GM03348 (cell line): ENCODE measurements around the gene SPOCK3.

Source experiments
- DNase-seq: peaks from one replicate; pipeline ENCODE4 v3.0.0; 2012; ENCODE audit warnings: low spot score

SPOCK3 gene

GRCh38 chr4:167176723-167177367, 57.4 kb downstream of the SPOCK3 start:
- no peak for DNase-seq

GRCh38 chr4:167171928-167172327, 62.4 kb downstream of the SPOCK3 start:
- DNase-seq = no peak

- no peak for DNase-seq
Measured at GRCh38 chr4:167168611-167169010, 65.7 kb downstream of the SPOCK3 start.

- DNase-seq = no peak
Measured at GRCh38 chr4:167150587-167150986, 83.7 kb downstream of the SPOCK3 start.

GRCh38 chr4:167144605-167145004, 89.7 kb downstream of the SPOCK3 start:
- no peak for DNase-seq

GRCh38 chr4:167143018-167143417, 91.3 kb downstream of the SPOCK3 start:
- DNase-seq = no peak

- no peak for DNase-seq
Measured at GRCh38 chr4:167136270-167136669, 98.0 kb downstream of the SPOCK3 start.

- DNase-seq = no peak
Measured at GRCh38 chr4:167129146-167129545, 105.1 kb downstream of the SPOCK3 start.

- no peak for DNase-seq
Measured at GRCh38 chr4:167119392-167119791, 114.9 kb downstream of the SPOCK3 start.

GRCh38 chr4:167117273-167117672, 117.0 kb downstream of the SPOCK3 start:
- DNase-seq = no peak

- no peak for DNase-seq
Measured at GRCh38 chr4:167114416-167114971, 119.8 kb downstream of the SPOCK3 start.

GRCh38 chr4:167111622-167112021, 122.7 kb downstream of the SPOCK3 start:
- no peak for DNase-seq

- no peak for DNase-seq
Measured at GRCh38 chr4:167111092-167111491, 123.2 kb downstream of the SPOCK3 start.

GRCh38 chr4:167109859-167110258, 124.4 kb downstream of the SPOCK3 start:
- DNase-seq = no peak

- no peak for DNase-seq
Measured at GRCh38 chr4:167105857-167106256, 128.4 kb downstream of the SPOCK3 start.

GRCh38 chr4:167102475-167102874, 131.8 kb downstream of the SPOCK3 start:
- no peak for DNase-seq

GRCh38 chr4:167101035-167101434, 133.3 kb downstream of the SPOCK3 start:
- DNase-seq = no peak

- DNase-seq = no peak
Measured at GRCh38 chr4:167100120-167100519, 134.2 kb downstream of the SPOCK3 start.

GRCh38 chr4:167088115-167088514, 146.2 kb downstream of the SPOCK3 start:
- no peak for DNase-seq

GRCh38 chr4:167084321-167084720, 150.0 kb downstream of the SPOCK3 start:
- no peak for DNase-seq

- DNase-seq = no peak
Measured at GRCh38 chr4:167079762-167080161, 154.5 kb downstream of the SPOCK3 start.

- DNase-seq = no peak
Measured at GRCh38 chr4:167052631-167053091, 181.6 kb downstream of the SPOCK3 start.

GRCh38 chr4:167049257-167049656, 185.0 kb downstream of the SPOCK3 start:
- DNase-seq = no peak

GRCh38 chr4:167041524-167041923, 192.8 kb downstream of the SPOCK3 start:
- DNase-seq = no peak
